ENCODE data around the gene EFNA2. TPM values are rescaled to one million over a fixed set of nuclear protein-coding genes. Genes with fewer than 3 reads are reported as not detected.
"Not testable (repeated sequence)": the region's sequence is repeated elsewhere in the genome, so short reads cannot be mapped to it uniquely, and the experiment has no call there.

The EFNA2 gene
- polyA plus RNA-seq, 1 donor from 2014 or later = 10.3 TPM

GRCh38 chr19:1318678-1319471, 33.2 kb downstream of the EFNA2 start:
- Histone ChIP-seq H3K4me3 (ENCODE audit: low read length) (no peak overlapping the region), H3F3A (ENCODE audit: insufficient read depth, low read length, poor library complexity, severe bottlenecking) (no peaks in the 10 kb centered on the region), H2AFZ (ENCODE audit: low read depth, low read length) (no peak overlapping the region), H3K79me2 (replicated peaks; ENCODE audit: insufficient read depth, low read length) (no peaks in the 10 kb centered on the region), H3K27me3 (ENCODE audit: insufficient read depth, low read depth, low read length) (no peaks in the 10 kb centered on the region), H3K36me3 (ENCODE audit: insufficient read depth, low read length) (no peaks in the 10 kb centered on the region), H3K4me2 (ENCODE audit: low read length) (no peak overlapping the region), H3K9me3 (ENCODE audit: low read length) (no peaks in the 10 kb centered on the region), H3K9me2 (ENCODE audit: insufficient read depth, low read length) (no peaks in the 10 kb centered on the region), H3K9ac (ENCODE audit: low read length) (no peak overlapping the region), H3K27ac (ENCODE audit: low read length) (no peak overlapping the region), H4K20me1 (ENCODE audit: insufficient read depth) (no peaks in the 10 kb centered on the region)
- TF ChIP-seq POLR2AphosphoS5 (IDR thresholded peaks at IDR 0.05) (no peak), EZH2 (IDR thresholded peaks at IDR 0.05; ENCODE audit: borderline replicate concordance, insufficient read depth, low read length, poor library complexity, severe bottlenecking) (no peak), CTCF (IDR thresholded peaks at IDR 0.05; ENCODE audit: poor library complexity, severe bottlenecking) (no peak), RAD21 (conservative IDR thresholded peaks at IDR 0.05) (no peak), EP300 (conservative IDR thresholded peaks at IDR 0.05; ENCODE audit: poor library complexity, severe bottlenecking) (no peak), MXI1 (conservative IDR thresholded peaks at IDR 0.05; ENCODE audit: poor library complexity, severe bottlenecking) (no peak), SMC3 (conservative IDR thresholded peaks at IDR 0.05; ENCODE audit: poor library complexity) (no peak), TAF1 (IDR thresholded peaks at IDR 0.05; ENCODE audit: low read depth) (no peak)
- TF ChIP-seq, protein P1, sequence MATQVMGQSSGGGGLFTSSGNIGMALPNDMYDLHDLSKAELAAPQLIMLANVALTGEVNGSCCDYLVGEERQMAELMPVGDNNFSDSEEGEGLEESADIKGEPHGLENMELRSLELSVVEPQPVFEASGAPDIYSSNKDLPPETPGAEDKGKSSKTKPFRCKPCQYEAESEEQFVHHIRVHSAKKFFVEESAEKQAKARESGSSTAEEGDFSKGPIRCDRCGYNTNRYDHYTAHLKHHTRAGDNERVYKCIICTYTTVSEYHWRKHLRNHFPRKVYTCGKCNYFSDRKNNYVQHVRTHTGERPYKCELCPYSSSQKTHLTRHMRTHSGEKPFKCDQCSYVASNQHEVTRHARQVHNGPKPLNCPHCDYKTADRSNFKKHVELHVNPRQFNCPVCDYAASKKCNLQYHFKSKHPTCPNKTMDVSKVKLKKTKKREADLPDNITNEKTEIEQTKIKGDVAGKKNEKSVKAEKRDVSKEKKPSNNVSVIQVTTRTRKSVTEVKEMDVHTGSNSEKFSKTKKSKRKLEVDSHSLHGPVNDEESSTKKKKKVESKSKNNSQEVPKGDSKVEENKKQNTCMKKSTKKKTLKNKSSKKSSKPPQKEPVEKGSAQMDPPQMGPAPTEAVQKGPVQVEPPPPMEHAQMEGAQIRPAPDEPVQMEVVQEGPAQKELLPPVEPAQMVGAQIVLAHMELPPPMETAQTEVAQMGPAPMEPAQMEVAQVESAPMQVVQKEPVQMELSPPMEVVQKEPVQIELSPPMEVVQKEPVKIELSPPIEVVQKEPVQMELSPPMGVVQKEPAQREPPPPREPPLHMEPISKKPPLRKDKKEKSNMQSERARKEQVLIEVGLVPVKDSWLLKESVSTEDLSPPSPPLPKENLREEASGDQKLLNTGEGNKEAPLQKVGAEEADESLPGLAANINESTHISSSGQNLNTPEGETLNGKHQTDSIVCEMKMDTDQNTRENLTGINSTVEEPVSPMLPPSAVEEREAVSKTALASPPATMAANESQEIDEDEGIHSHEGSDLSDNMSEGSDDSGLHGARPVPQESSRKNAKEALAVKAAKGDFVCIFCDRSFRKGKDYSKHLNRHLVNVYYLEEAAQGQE (IDR thresholded peaks at IDR 0.05; ENCODE audit: borderline replicate concordance) = no peak

GRCh38 chr19:1320282-1320650, 34.6 kb downstream of the EFNA2 start:
- H2AFZ ChIP-seq (ENCODE audit: low read depth, low read length); H3K9me3 ChIP-seq (ENCODE audit: low read length); H3K4me2 ChIP-seq (ENCODE audit: low read length); H3K9me2 ChIP-seq (ENCODE audit: insufficient read depth, low read length); H3K27ac ChIP-seq (ENCODE audit: low read length); H3K27me3 ChIP-seq (ENCODE audit: insufficient read depth, low read depth, low read length); H3K79me2 ChIP-seq (replicated peaks; ENCODE audit: insufficient read depth, low read length); H3K36me3 ChIP-seq (ENCODE audit: insufficient read depth, low read length); H3F3A ChIP-seq (ENCODE audit: insufficient read depth, low read length, poor library complexity, severe bottlenecking); H3K4me3 ChIP-seq (ENCODE audit: low read length); H4K20me1 ChIP-seq (ENCODE audit: insufficient read depth); H3K9ac ChIP-seq (ENCODE audit: low read length): not testable (repeated sequence)
